ENCODE data around the gene NMNAT3. TPM values are rescaled to one million over a fixed set of nuclear protein-coding genes. Genes with fewer than 3 reads are reported as not detected.
A peak's percentile ranks its signal among the peaks of the same experiment; 100 is the strongest.

NMNAT3 gene
- total RNA-seq, 1 experiment from 2014 or later: 1.3 TPM

- H3K4me1 ChIP-seq (ENCODE audit: insufficient read depth, low read length): no peaks in the 10 kb centered on the region
- no peak overlapping the region for H2AK5ac ChIP-seq (ENCODE audit: insufficient read length, low read length)
- H3K36me3 Mint-ChIP-seq (ENCODE audit: insufficient read depth in 1 of 3, low read depth in 3 of 3): no peaks in the 10 kb centered on the region
- no peak overlapping the region for H3K27ac ChIP-seq (ENCODE audit: insufficient read length, low read depth, low read length)
- no peak overlapping the region for H3K56ac ChIP-seq (ENCODE audit: insufficient read length, low read depth, low read length)
- H3K9me3 ChIP-seq (ENCODE audit: control insufficient read depth, low read depth, low read length): no peaks in the 10 kb centered on the region
- no peak overlapping the region for H4K5ac ChIP-seq (ENCODE audit: insufficient read length, low read depth, low read length)
- H4K20me1 ChIP-seq (ENCODE audit: control insufficient read depth, insufficient read depth, insufficient read length): no peaks in the 10 kb centered on the region
- H2AFZ ChIP-seq (ENCODE audit: low read length): no peak overlapping the region
- TF ChIP-seq CTCF (conservative IDR thresholded peaks at IDR 0.05): no peak
- H3K18ac ChIP-seq (ENCODE audit: insufficient read length, low read depth, low read length): no peak overlapping the region
- no peak overlapping the region for H4K91ac ChIP-seq (ENCODE audit: insufficient read length, low read depth, low read length)
- no peaks in the 10 kb centered on the region for H3K79me1 ChIP-seq (ENCODE audit: insufficient read depth, low read depth, low read length, poor library complexity, severe bottlenecking)
- no CpG with 5 or more reads among the region's 3 CpGs for WGBS (ENCODE audit: extremely low coverage, insufficient read length, low lambda C conversion rate)
- no peak overlapping the region for H2BK20ac ChIP-seq (ENCODE audit: low read depth, low read length, poor library complexity, severe bottlenecking)
- H2BK5ac ChIP-seq (ENCODE audit: insufficient read length, low read length): no peak overlapping the region
- no peak overlapping the region for H3T11ph ChIP-seq (ENCODE audit: low read length)
- H3K4me2 ChIP-seq (ENCODE audit: insufficient read depth, insufficient read length, low read length): no peak overlapping the region
- no peak for DNase-seq
- H3K27me3 Mint-ChIP-seq (ENCODE audit: low read depth): peaks cover 3% of the 10 kb centered on the region; the same call in 1 of the 2 replicates
- no peak overlapping the region for H2BK120ac ChIP-seq (ENCODE audit: low read depth, low read length, poor library complexity, severe bottlenecking)
- no peaks in the 10 kb centered on the region for H3K27me3 ChIP-seq (ENCODE audit: insufficient read depth, low read length)
- H3K4me3 Mint-ChIP-seq: no peak overlapping the region; a peak in 1 of 5 replicates
- peak overlapping the region in 1 of 3 experiments; percentile 40; a peak in 2 of 7 replicates for H3K27ac Mint-ChIP-seq
- H3K9ac ChIP-seq (ENCODE audit: extremely low read depth, insufficient read length, low read length): no peak overlapping the region
- H2BK12ac ChIP-seq (ENCODE audit: insufficient read length, low read depth, low read length): no peak overlapping the region
- no peaks in the 10 kb centered on the region for H3K79me2 ChIP-seq (ENCODE audit: insufficient read depth, low read length)
- peaks cover 2 to 7% of the 10 kb centered on the region in 2 experiments for H3K4me1 Mint-ChIP-seq
- H3K4ac ChIP-seq (ENCODE audit: low read depth, low read length): no peak overlapping the region
- H3K14ac ChIP-seq (ENCODE audit: insufficient read depth, low read length): no peak overlapping the region
- H3K23ac ChIP-seq (ENCODE audit: insufficient read length, low read depth, low read length): no peak overlapping the region
- H4K8ac ChIP-seq (replicated peaks; ENCODE audit: insufficient read length, low read depth, low read length): no peak overlapping the region
- no peak overlapping the region for H2BK15ac ChIP-seq (ENCODE audit: low read depth, low read length)
- H3K23me2 ChIP-seq (ENCODE audit: insufficient read length, low read depth, low read length, poor library complexity, severe bottlenecking): no peaks in the 10 kb centered on the region
- H3K9me3 Mint-ChIP-seq: no peaks in the 10 kb centered on the region
Observed at GRCh38 chr3:139695007-139695406, 17.2 kb upstream of the NMNAT3 start.
